OCI-LY1 (cell line): ENCODE measurements around the gene TDRD10.

Experiments used
- EZH2 ChIP-seq: fragments of 200-600 bp; sonication (generic), shearing (Covaris generic); IDR thresholded peaks from 2 replicates; pipeline ENCODE4 v1.8.0; 2017; ENCODE audit warnings: borderline replicate concordance, mixed run types, mild to moderate bottlenecking, antibody characterized with exemption, low read length, moderate library complexity, mixed read lengths
- TF ChIP-seq, protein P1 (sequence below): fragments of 200-600 bp; sonication (generic), shearing (Covaris generic); IDR thresholded peaks from 2 replicates; pipeline ENCODE4 v1.5.1; 2017; ENCODE audit warnings: mild to moderate bottlenecking, antibody characterized with exemption, low read length, moderate library complexity, mixed read lengths

DNA sequence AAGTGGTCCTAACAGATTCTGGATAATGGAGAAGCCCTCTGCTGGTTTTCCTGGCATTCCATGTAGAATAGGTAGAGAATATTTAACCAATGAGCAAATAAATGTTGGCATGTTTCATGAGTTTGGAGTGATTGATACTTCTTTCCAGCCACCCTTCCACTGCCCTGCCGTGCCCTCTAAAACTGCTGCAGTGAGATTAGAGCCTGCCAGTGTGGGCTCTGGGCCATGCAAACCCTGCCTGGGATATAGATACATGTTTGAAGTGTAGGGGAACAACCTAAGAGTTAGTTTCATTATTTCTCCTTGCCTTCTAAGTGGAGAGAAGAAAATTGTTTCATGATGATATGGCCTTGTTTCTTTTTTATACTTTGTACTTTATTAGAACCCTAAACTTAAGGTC lies 46.0 kb downstream of the TDRD10 start:
- TF ChIP-seq, protein P1, sequence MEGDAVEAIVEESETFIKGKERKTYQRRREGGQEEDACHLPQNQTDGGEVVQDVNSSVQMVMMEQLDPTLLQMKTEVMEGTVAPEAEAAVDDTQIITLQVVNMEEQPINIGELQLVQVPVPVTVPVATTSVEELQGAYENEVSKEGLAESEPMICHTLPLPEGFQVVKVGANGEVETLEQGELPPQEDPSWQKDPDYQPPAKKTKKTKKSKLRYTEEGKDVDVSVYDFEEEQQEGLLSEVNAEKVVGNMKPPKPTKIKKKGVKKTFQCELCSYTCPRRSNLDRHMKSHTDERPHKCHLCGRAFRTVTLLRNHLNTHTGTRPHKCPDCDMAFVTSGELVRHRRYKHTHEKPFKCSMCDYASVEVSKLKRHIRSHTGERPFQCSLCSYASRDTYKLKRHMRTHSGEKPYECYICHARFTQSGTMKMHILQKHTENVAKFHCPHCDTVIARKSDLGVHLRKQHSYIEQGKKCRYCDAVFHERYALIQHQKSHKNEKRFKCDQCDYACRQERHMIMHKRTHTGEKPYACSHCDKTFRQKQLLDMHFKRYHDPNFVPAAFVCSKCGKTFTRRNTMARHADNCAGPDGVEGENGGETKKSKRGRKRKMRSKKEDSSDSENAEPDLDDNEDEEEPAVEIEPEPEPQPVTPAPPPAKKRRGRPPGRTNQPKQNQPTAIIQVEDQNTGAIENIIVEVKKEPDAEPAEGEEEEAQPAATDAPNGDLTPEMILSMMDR = no peak
- TF ChIP-seq EZH2 = no peak
